ENCODE results near the gene CEPT1.
"Not testable (repeated sequence)": the region's sequence is repeated elsewhere in the genome, so short reads cannot be mapped to it uniquely, and the experiment has no call there.

Gene CEPT1

DNA sequence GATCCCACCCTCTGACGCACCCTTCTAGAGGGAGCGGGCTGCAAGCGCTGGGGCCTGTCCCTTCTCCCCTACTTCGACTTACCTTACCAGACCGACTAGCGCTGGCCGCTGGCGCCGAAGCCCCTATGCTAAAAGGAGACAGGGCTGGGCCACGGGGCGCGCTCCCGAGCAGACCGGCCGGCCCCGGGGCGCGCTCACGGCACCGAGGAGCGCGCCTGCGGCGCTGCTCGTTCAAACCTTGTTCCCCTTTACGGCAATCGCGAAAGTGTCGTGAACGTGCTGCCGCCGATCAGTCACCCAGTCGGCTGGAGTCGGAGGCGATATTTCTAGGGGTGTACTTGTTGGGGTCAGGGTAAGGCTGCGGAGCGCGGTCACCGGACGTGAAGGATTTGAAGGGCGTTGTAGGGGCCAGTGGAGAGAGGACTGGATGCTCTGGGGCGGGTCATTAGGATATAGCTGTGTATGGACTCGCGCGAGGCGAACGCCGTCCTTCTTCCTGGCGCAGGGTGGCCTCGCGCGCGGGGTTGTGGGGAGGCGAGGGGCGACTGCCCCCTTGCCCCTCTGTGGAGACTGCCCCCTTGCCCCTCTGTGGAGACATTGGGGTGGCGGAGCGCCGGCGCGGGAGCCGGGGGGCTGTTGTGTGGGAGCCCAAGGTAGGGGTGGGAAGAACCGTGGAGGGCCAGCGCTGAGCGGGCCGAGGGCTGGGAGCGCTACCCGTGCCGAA lies at the start of gene CEPT1, which contains the start of gene DRAM2:
TSS of gene CEPT1 (plus strand) at position 268 of the 724 bp plus-strand sequence. CDS start 7,492 bp downstream, outside the sequence.
TSS of gene DRAM2 (minus strand) at position 138 of the 724 bp plus-strand sequence. CDS start 8,539 bp downstream, outside the sequence.
- DNase-seq (ENCODE audit: low read depth in 2 of 2): peak; percentile 55 to 88

DNA sequence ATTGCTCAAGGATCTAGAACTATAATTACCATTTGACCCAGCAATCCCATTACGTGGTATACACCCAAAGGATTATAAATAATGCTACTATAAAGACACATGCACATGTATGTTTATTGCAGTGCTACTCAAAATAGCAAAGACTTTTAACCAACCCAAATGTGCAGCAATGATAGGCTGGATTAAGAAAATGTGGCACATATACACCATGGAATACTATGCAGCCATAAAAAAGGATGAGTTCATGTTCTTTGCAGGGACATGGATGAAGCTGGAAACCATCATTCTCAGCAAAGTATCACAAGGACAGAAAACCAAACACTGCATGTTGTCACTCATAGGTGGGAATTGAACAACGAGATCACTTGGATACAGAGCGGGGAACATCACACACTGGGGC lies 44.6 kb upstream of the CEPT1 start:
- DNase-seq (ENCODE audit: low read depth in 2 of 2): not testable (repeated sequence)

DNA sequence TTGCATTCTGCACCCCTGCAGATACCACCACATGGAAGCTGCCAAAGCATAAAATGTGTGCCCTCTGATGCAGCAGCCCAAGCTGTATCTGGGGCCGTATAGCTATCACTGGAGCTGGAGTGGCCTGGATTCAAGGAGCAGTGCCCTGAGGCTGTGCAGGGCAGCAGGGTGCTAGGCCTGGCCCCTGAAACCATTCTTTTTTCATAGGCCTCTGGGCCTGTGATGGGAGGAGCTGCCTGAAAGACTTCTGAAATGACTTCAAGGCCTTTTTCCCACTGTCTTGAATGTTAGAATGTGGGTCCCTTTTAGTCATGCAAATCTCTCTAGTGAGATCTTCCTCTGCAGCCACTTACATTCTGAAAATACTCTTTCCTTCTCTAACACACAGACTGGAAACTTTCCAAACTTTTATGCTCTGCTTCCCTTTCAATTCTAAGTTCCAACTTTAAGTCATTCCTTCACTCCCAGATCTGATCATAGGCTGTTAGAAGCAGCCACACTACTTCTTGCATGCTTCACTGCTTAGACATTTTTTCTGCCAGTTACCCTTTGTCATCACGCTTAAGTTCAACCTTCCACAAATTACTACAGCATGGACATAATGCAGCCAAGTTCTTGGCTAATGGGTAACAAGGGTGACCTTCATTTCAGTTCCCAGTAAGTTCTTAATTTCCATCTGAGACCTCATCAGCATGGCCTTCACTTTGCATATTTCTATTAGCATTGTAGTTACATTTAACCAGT lies 42.5 kb upstream of the CEPT1 start:
- no peak for DNase-seq (ENCODE audit: low read depth in 2 of 2)

DNA sequence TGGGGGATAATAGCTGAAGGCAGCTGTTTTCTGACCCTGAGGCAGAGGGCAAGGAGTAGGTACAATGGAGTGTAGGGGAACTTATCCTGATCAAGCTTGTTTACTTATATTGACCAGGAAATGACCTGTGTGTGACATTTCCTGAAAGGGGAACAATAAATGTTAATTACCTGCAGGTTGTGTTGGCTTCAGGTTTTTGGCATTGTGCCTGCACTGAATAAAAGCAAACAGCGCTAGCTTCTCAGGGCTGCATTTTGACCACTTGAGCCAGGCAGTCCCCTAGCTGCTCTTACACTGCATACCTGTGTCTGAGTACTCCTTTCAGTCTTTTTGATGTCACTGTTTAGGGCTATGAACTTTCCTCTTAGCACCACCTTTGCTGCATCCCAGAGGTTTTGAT lies 40.7 kb upstream of the CEPT1 start:
- no peak for DNase-seq (ENCODE audit: low read depth in 2 of 2)

DNA sequence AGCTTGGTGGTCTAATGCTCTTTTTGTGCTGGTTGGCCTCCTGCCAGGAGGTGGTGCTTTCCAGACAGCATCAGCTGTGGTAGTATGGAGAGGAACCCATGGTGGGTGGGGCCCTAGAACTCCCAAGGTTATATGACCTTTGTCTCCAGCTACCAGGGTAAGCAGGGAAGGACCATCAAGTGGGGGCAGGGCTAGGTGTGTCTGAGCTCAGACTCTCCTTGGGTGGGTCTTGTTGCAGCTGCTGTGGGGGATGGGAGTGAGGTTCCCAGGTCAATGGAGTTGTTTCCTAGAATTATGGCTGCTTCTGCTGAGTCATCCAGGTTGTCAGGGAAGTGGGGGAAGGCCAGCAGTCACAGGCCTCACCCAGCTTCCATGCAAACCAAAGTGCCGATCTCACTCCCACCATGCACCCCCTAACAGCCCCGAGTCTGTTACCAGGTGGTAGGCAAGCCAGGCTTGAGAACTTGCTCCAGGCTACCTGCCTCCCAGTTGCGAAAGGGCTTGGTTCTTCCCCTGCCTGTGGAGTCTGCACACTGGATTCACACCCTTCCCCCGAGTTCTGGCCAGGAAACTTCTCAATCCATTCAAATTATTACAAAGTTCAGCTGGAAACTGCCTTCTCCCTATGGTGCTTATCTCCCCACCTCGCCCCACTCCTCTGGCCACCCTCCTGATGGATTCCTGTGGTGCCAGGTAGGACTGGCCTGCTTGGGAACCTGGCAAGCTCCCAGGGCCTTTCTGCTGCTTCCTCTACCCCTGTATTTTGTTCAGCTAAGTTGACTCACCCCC lies 38.0 kb upstream of the CEPT1 start:
- DNase-seq (ENCODE audit: low read depth in 2 of 2): no peak

DNA sequence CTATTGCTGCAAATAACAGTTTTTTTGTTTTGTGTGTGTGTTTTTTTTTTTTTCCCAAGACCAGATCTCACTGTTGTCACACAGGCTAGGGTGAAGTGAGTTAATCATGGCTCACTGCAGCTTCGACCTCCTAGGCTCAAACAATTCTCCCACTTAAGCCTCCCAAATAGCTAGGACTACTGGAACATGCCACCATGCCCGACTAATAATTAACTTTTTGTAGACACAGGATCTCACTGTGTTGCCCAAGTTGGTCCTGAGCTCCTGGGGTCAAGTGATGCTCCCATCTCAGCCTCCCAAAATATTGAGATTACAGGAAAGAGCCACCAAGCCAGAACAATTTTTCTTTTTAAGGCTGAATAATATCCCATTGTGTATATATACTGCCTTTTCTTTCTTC lies 35.0 kb upstream of the CEPT1 start:
- DNase-seq (ENCODE audit: low read depth in 2 of 2): no peak

DNA sequence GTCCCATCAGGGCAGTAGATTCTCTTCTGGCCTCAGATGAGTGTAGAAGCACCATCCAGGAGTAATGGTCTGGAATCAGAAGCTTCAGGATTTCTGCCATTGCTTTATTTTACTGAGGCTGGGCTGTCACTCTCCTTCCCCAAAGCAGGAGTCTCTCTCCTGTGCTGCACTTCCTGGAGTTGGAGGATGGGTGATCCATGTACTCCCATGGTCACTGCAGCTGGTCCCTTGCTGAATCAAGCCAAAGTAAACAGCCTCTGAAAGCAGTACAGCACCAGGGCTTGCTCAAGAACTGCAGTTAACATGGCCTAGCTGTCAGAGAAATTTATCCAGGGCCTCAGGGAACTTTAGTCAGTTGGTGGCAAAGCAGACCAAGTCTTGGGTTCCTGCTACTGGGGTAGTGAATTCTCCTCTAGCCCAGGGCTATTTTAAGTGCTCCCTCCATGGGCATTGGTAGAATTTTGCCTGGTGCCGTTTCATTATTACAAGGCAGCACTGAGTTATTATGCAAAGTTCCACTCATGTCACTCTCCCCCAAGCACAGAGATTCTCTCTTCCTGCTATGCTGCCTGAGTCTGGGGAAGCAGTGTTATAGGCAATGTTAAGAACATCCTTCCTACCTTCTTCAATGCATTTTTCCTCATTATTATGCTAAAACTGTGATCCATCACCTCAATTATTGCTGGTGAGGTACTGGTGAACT lies 29.7 kb upstream of the CEPT1 start:
- DNase-seq (ENCODE audit: low read depth in 2 of 2): no peak

DNA sequence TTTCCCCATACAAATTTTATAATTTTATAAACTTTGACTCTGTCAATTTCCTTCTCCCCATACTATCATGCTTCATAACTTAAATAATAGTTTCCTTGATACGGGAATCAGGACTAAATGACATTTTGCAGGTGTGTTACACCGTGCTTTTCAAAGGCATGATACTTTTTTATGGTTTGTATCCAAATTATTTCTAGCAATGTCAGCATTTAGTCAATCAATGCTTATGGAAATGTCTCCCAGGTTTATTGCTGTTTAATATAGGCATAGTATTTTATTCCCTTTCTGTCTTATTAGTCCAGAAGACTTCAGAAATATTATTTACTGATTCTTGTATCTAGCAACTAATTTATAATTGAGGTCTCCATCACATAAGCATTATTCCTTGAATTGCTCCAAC lies 23.5 kb upstream of the CEPT1 start:
- no peak for DNase-seq (ENCODE audit: low read depth in 2 of 2)

DNA sequence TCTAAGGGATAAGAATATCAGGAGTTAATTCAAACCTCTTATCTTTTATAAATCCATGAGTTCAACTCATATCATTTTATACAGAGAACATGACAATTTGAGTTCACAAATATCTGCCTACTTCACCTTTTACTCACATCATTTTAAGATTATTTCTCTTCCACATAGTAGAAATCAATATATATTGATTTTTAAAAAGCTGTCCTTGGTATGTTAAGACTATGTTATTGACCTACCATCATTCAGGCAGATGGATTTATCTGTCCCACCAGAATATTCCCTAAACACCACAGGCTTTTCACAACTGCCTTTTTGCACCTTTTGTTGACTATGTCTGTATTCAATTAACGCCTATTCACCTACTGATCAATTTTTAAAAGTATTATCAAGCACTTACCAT lies 13.7 kb upstream of the CEPT1 start:
- DNase-seq (ENCODE audit: low read depth in 2 of 2): no peak

DNA sequence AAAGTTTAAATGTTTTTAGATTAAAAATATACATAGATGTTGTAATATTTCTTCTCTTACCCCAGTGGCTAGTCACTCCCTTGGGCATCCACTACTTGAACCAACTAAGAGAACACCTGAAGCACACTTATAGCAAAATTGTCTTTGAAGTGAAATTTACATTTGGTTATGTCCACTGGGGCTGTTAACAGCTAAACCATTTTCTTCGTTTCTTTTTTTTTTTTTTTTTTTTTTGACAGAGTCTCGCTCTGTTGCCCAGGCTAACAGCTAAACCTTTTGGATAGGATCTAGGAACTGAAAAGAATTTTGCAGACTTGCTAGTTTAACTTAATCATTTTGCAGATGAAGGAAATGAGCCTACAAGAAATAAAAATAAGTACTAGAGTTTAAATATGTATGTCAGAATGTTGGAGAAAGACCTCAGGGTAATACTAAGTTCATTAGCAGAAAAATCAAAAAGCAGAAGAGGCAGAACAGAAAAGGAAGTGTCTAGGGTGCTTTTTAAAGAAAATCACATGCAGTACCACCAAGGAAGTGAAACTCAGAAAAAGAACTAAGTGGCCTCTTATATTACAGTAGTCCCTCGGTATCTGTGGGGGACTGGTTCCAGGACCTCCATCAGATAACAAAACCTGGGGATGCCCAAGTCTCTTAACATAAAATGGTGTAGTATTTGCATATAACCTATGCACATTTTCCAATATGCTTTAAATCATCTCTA lies 11.9 kb upstream of the CEPT1 start:
- no peak for DNase-seq (ENCODE audit: low read depth in 2 of 2)

DNA sequence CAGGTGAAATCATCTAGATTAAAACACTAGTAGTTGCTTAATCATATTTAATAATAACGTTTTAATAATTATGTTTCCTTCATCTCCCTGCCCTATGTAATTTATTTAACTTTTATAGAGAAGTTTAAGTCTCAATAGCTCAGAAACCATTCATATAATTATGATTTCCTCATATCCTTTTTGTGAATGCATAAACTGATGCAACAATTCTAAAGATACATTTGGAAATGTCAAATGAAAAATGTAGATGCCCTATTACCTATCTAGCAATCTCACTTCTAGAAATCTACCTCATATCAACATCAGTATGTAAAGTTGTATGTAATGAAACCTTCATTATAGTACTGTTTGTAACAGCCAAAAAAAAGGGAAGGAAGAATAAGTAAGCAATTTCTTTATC lies 10.6 kb upstream of the CEPT1 start:
- DNase-seq (ENCODE audit: low read depth in 2 of 2): no peak

DNA sequence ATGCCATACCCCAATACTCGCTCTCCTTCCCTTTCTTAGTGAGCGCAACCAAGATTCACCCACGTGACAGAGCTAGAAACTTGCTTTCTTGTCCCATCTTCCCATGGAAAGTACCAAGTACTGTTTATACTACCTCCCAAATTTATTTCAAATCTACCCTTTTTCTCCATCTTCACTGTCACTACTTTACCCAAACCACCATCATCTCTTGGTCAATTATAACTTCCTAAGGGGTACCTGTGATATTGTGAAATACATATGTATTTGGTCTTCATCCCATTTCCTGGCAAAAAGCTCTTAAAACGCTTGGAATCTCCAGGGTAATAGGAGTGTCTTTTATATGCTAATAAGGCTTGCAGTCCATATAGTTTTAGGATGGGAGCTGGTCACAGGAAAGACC lies 8.3 kb upstream of the CEPT1 start:
- no peak for DNase-seq (ENCODE audit: low read depth in 2 of 2)

DNA sequence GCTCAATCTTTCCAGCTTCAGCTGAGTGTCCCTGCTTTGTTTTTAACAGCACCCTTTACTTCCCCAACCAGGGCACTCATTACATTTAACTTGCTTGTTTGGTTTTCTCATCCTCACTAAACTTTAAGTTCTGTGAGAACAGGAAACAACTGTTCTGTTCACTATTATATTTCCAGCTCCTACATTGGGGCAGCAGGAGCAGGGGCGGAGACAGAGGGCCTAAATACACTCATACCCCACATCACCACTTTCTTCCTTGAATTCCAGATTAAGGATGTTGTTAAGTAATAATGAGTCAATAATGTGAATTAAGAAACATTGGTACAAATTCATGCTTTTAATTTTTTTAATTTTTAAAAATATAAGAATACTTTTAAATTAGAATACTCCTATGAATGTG lies 6.2 kb upstream of the CEPT1 start:
- DNase-seq (ENCODE audit: low read depth in 2 of 2): no peak

DNA sequence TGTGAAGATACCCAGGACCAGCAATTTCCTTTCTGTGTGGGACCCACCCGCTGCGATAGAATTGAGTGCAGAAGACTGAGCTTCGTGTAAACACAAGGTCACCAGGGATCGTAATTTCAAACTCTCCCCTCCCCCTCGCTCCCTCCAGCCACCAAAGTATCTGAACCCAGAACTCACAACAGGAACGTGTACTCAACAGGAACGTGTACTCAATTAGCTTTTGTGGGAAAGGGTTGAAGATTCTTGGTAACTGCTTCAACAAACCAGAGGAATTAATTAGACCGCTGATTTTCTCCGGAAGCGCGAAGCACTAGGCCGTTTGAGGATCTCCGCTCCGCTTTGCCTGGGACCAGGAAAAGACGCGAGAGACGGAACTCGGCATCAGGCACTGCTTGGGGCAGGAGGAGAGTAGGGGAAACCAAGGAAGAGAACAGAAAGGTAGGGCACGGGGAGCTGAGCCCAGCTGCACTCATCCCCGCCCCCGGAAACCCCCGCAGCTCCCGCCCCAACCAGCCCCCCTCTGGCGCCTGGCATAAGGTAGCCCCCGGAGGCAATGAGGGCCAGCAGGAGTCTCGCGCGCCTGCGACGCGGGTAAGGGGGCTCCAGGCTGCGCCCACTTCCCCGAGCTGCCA lies 583 bp upstream of the CEPT1 start:
- DNase-seq (ENCODE audit: low read depth in 2 of 2): peak in 1 of 2 donors; percentile 12

DNA sequence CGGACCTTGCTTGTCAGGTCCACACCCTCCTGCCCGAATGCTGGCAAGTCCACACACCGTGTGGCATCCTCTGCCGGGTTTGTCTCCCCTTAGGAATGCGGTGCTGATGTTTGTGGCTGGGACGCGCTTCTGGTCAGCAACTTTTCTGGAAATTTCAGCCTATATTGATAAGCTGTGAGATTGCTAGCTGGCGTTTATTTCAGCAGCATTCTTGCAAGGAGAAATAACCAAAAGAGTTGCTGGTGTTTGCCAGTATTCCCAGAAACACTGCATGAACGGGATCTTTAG lies 601 bp downstream of the CEPT1 start:
- DNase-seq (ENCODE audit: low read depth in 2 of 2): no peak

DNA sequence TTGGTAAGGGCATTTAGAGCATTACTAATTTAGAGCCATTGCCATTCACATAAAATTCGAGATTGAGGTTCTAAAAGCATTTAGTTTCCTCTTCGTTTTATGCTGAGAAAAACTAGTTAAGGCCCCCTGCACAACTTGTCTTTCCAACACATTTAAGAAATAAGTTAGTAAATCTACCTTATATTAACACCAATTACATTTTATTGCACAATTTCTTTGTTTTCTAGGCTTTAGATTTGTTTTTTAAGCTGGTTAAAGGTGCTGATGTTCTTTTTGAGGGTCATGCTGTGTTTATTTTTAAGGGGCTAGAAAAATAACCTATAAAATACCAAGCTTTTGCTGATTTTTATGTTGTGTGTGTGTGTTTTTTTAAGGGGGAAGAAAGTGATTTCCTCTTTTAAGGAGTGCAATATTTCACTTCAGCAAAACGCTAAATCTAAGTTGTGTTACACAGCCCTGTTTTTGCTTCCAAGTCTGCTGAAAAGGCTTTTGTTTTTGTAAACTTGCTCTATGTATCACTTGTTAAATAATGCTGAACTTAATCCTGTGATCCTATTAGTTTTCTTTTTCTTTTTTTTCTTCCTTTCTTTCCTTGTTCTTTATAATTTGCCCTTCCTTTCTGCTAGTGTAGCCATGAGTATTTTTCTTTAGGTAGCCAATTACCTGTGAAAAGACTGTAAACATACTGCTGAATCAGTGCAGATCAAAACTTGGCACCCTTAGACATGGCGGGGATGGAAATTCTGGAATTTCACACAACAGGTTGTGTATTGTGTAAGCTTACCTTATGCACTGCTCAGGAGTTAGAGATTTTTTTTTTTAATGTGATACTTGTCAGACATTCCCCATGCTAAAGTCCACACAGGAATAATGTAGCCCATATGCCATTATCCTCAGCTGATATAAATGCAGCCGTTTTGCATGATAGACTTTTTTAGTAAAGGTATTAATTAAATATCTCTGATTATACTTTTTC lies 1.5 kb downstream of the CEPT1 start:
- no peak for DNase-seq (ENCODE audit: low read depth in 2 of 2)

DNA sequence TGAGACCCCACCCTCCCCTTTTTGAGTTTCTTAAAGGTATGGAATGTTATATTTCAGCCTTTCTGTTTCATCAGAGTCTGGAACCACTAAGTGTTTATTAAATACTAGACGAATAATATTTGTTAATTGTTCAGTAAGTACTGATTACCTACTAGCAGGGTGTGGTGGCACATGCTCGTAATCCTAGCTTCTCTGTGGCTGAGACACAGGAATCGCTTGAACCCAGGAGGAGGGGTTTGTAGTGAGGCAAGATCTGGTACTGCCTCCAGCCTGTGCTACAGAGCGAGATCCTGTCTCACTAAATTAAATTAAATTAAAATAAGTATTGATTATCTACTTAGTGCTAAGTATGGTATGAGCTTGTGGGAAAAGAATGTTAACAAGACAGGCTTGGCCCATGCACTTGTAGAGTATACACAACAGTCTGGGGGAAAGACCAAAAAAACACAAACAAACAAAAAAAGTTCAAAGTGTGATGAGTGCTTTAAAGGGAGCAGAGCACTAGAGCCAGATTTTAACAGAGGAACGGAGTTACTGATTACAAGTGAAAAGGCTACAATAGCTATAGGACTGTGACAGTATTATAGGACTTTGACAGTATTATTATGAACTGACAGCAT lies 2.4 kb downstream of the CEPT1 start:
- DNase-seq (ENCODE audit: low read depth in 2 of 2): no peak

DNA sequence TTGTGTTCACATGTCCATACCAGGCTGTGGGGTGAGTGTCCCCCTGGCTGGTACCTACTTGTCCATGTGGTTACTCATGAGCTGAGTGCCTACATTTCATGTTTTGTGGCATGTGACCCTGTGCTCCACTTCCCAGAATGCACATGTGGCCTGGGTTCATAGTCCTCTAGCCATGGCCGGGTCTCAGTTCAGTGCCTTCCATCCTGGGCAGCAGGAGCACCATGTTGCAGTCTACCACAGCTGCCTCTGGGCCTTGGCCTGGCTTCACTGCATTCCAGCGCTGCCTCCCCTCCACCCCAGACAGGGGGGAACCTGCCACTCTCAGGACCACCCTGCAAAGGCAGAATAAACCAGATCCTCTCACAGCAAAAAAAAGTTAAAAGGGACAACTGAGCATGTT lies 5.5 kb downstream of the CEPT1 start:
- DNase-seq (ENCODE audit: low read depth in 2 of 2): no peak
